WERI-Rb-1 (cell line): ENCODE results near the gene AFDN.

Experiments used
- DNase-seq: peaks from one replicate; pipeline ENCODE4 v3.0.0-alpha.2; 2020
- H3K27ac ChIP-seq: fragments of 250-450 bp; sonication (Bioruptor Pico); 2 replicates; pipeline ENCODE4 v1.5.1; 2020; ENCODE audit warnings: mild to moderate bottlenecking, moderate library complexity
- H3K27me3 ChIP-seq: fragments of 250-450 bp; sonication (Bioruptor Pico); 2 replicates; pipeline ENCODE4 v1.5.1; 2021; ENCODE audit warnings: mild to moderate bottlenecking, low read depth, moderate library complexity; ENCODE audit not compliant: insufficient read depth, severe bottlenecking
- H3K36me3 ChIP-seq: fragments of 250-450 bp; sonication (Bioruptor Pico); 2 replicates; pipeline ENCODE4 v1.5.1; 2020; ENCODE audit warnings: mild to moderate bottlenecking, moderate library complexity
- H3K4me3 ChIP-seq: 2 replicates; pipeline ENCODE4 v1.5.1; 2011; ENCODE audit warnings: low read depth, mild to moderate bottlenecking, control low read depth, low read length
- H3K9me3 ChIP-seq: fragments of 250-450 bp; sonication (Bioruptor Pico); 2 replicates; pipeline ENCODE4 v1.5.1; 2021; ENCODE audit warnings: mild to moderate bottlenecking, moderate library complexity; ENCODE audit not compliant: severe bottlenecking
- CTCF ChIP-seq: IDR thresholded peaks from 2 replicates; pipeline ENCODE4 v1.5.1; 2011; ENCODE audit warnings: low read depth, mild to moderate bottlenecking, control low read depth, inconsistent platforms, low read length

AFDN gene

DNA sequence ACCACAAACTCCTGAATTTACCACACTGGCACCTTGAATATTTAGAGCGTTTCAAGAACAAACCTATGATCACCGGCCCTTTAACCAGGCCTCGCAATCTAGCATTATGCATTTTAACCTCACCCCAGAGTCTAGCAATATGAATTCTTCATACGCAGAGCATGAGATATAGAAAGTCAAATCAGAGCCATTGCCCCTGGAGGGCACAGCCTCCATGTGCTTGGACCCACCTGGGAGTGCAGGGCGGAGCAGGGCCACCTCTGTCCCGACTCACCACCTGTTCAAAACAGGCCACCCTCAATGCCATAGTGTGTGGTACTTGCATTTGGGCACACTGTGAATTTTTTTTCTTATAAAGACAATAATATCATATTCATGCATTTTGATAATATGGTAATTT is 19.5 kb upstream of the AFDN start:
- H3K36me3 ChIP-seq, result no peaks in the 10 kb centered on the region
- no peak for TF ChIP-seq CTCF
- no peak overlapping the region for H3K27ac ChIP-seq
- H3K9me3 ChIP-seq, result no peaks in the 10 kb centered on the region
- H3K4me3 ChIP-seq, result no peak overlapping the region
- DNase-seq, result no peak
- H3K27me3 ChIP-seq, result no peaks in the 10 kb centered on the region

GRCh38 chr6:167807756-167808155 is 19.0 kb upstream of the AFDN start:
- DNase-seq, result no peak
- no peak overlapping the region for H3K4me3 ChIP-seq

GRCh38 chr6:167811040-167811439 is 15.7 kb upstream of the AFDN start:
- H3K4me3 ChIP-seq, result no peak overlapping the region

More at GRCh38 chr6:167807756-167808155, 19.0 kb upstream of the AFDN start:
- Histone ChIP-seq H3K36me3 (no peaks in the 10 kb centered on the region), H3K27ac (no peak overlapping the region), H3K9me3 (no peaks in the 10 kb centered on the region), H3K27me3 (no peaks in the 10 kb centered on the region)
- TF ChIP-seq CTCF, result no peak

DNA sequence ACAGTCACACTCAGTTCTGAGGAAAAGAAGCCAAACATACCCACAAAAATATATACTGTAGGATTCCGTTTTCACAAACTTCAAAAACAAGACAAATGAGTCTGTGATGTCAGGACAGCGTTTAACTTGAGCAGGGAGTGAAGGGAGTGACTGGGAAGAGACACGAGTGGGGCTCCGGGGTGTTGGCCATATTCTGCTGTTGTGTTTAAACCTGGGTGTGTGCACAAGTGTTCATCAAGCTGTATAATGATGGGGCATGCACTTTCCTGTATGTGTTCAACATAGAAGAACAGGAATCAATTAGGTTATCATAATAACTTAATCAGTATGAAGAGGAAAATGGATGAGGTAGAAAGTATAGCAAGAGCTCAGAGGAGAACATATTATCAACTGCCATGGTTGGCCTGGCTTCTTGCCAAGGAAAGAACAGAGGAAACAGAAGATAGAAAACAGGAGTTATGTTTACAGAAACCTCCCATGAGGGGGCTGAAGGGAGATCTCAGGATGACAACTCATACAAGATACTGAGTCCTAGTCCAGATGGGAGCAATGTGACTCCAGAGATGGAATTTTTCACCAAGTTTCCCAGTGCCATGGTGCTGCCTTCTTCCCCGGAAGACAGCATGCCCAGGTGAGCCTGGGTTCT is 15.1 kb upstream of the AFDN start:
- Histone ChIP-seq H3K36me3 (no peaks in the 10 kb centered on the region), H3K27me3 (no peaks in the 10 kb centered on the region), H3K9me3 (no peaks in the 10 kb centered on the region), H3K4me3 (no peak overlapping the region), H3K27ac (no peak overlapping the region)
- DNase-seq, result no peak
- TF ChIP-seq CTCF, result no peak

More at GRCh38 chr6:167811040-167811439, 15.7 kb upstream of the AFDN start:
- H3K9me3 ChIP-seq, result no peaks in the 10 kb centered on the region
- no peaks in the 10 kb centered on the region for H3K27me3 ChIP-seq
- H3K36me3 ChIP-seq, result no peaks in the 10 kb centered on the region
- no peak for TF ChIP-seq CTCF
- no peak overlapping the region for H3K27ac ChIP-seq
- no peak for DNase-seq

- no peak for DNase-seq
- H3K27ac ChIP-seq, result no peak overlapping the region
- H3K27me3 ChIP-seq, result no peaks in the 10 kb centered on the region
- H3K9me3 ChIP-seq, result no peaks in the 10 kb centered on the region
- no peak for TF ChIP-seq CTCF
- no peaks in the 10 kb centered on the region for H3K36me3 ChIP-seq
- no peak overlapping the region for H3K4me3 ChIP-seq
These were observed 14.6 kb upstream of the AFDN start for GRCh38 chr6:167812088-167812487.
